GM19239 (cell line): ENCODE results near the gene NDRG2.
"Not testable (repeated sequence)": the region's sequence is repeated elsewhere in the genome, so short reads cannot be mapped to it uniquely, and the experiment has no call there.

ENCODE experiments used
- DNase-seq: peaks from one replicate; pipeline ENCODE4 v3.0.0; 2011; ENCODE audit warnings: low spot score; ENCODE audit not compliant: insufficient read length
- FAIRE-seq: peaks from 2 replicates; lab custom pipeline; 2011; peaks lifted over from hg19 to GRCh38; lab: Jason Lieb, UNC

The NDRG2 gene

GRCh38 chr14:21016413-21017190, 8.3 kb downstream of the NDRG2 start:
- no peak for DNase-seq
- FAIRE-seq = no peak

- FAIRE-seq = no peak
- DNase-seq = no peak
Observed at GRCh38 chr14:21015312-21015711, 9.5 kb downstream of the NDRG2 start.

GRCh38 chr14:21014761-21015190, 10.1 kb downstream of the NDRG2 start:
- DNase-seq (peak; percentile 57), FAIRE-seq (peak; percentile 72)

- DNase-seq (no peak), FAIRE-seq (no peak)
Observed at GRCh38 chr14:21011136-21011535, 13.7 kb downstream of the NDRG2 start.

GRCh38 chr14:21009721-21010120, 15.1 kb downstream of the NDRG2 start:
- not testable (repeated sequence) for FAIRE-seq

GRCh38 chr14:21003788-21004346, 21.0 kb downstream of the NDRG2 start:
- DNase-seq = no peak
- no peak for FAIRE-seq

More at GRCh38 chr14:21009721-21010120, 15.1 kb downstream of the NDRG2 start:
- DNase-seq = not testable (repeated sequence)

- FAIRE-seq = no peak
- no peak for DNase-seq
Observed at GRCh38 chr14:21001218-21001617, 23.6 kb downstream of the NDRG2 start.

- no peak for FAIRE-seq
Observed at GRCh38 chr14:20999591-20999990, 25.3 kb downstream of the NDRG2 start.

GRCh38 chr14:20998674-20999366, 26.0 kb downstream of the NDRG2 start, which contains the start of gene SLC39A2:
Gene SLC39A2, plus strand, starts transcription at chr14:20999293. Its CDS starts 154 bp downstream, at chr14:20999447.
- FAIRE-seq (no peak), DNase-seq (no peak)

More at GRCh38 chr14:20999591-20999990, 25.3 kb downstream of the NDRG2 start:
- no peak for DNase-seq

- no peak for DNase-seq
- FAIRE-seq = no peak
Observed at GRCh38 chr14:20998139-20998538, 26.7 kb downstream of the NDRG2 start.

GRCh38 chr14:20997564-20997963, 27.3 kb downstream of the NDRG2 start:
- no peak for DNase-seq
- FAIRE-seq = no peak

GRCh38 chr14:20997115-20997514, 27.7 kb downstream of the NDRG2 start:
- DNase-seq (no peak), FAIRE-seq (no peak)

GRCh38 chr14:20996521-20996920, 28.3 kb downstream of the NDRG2 start:
- FAIRE-seq = no peak
- no peak for DNase-seq

GRCh38 chr14:20989787-20990600, 34.9 kb downstream of the NDRG2 start, which contains the start of gene METTL17:
Gene METTL17, plus strand, starts transcription at chr14:20989980. Its CDS starts 23 bp downstream, at chr14:20990003.
- FAIRE-seq (peak; percentile 86), DNase-seq (peak; percentile 84)

GRCh38 chr14:20989471-20989786, 35.4 kb downstream of the NDRG2 start:
- no peak for FAIRE-seq
- DNase-seq = no peak

- no peak for FAIRE-seq
- no peak for DNase-seq
Observed at GRCh38 chr14:20988717-20989470, 36.0 kb downstream of the NDRG2 start.

GRCh38 chr14:20986811-20987210, 38.0 kb downstream of the NDRG2 start:
- FAIRE-seq (no peak), DNase-seq (no peak)

- not testable (repeated sequence) for DNase-seq, FAIRE-seq
Observed at GRCh38 chr14:20985650-20986049, 39.2 kb downstream of the NDRG2 start.

GRCh38 chr14:20982646-20983369, 42.1 kb downstream of the NDRG2 start:
- no peak for FAIRE-seq
- no peak for DNase-seq
